Nephron (organoid): ENCODE data around the gene TTC23.

Source experiments
- H3K27ac Mint-ChIP-seq, 3 experiments: 2 replicates each; pipeline ENCODE4 v1.8.0; 2020; ENCODE audit warnings: mixed read lengths in 3 of 3, mild to moderate bottlenecking in 2 of 3, moderate library complexity in 1 of 3
- H3K27me3 Mint-ChIP-seq: 2 replicates; pipeline ENCODE4 v1.8.0; 2021; ENCODE audit warnings: low read depth, mild to moderate bottlenecking, moderate library complexity, mixed read lengths
- H3K36me3 Mint-ChIP-seq: 2 replicates; pipeline ENCODE4 v1.8.0; 2020; ENCODE audit warnings: low read depth, mixed read lengths
- H3K4me1 Mint-ChIP-seq: 2 replicates; pipeline ENCODE4 v1.8.0; 2020; ENCODE audit warnings: mixed read lengths
- H3K4me3 Mint-ChIP-seq, 3 experiments: 2 replicates each; pipeline ENCODE4 v1.8.0; 2020; ENCODE audit warnings: mild to moderate bottlenecking in 3 of 3, mixed read lengths in 3 of 3, moderate library complexity in 2 of 3
- H3K9me3 Mint-ChIP-seq: 2 replicates; pipeline ENCODE4 v1.8.0; 2020; ENCODE audit warnings: mixed read lengths
- TF ChIP-seq, protein P1 (sequence below), 3 experiments: fragments of 200-600 bp; sonication (generic); IDR thresholded peaks; one replicate each; pipeline ENCODE4 v1.5.0; 2021; ENCODE audit warnings: antibody characterized with exemption in 3 of 3; ENCODE audit not compliant: unreplicated experiment in 3 of 3

The TTC23 gene

GRCh38 chr15:99253381-99254090 lies 4.2 kb upstream of the TTC23 start:
- no peaks in the 10 kb centered on the region for H3K27me3 Mint-ChIP-seq
- peaks cover 20% of the 10 kb centered on the region for H3K36me3 Mint-ChIP-seq
- H3K27ac Mint-ChIP-seq: no peak overlapping the region
- peaks cover 18% of the 10 kb centered on the region for H3K4me1 Mint-ChIP-seq
- TF ChIP-seq, protein P1, sequence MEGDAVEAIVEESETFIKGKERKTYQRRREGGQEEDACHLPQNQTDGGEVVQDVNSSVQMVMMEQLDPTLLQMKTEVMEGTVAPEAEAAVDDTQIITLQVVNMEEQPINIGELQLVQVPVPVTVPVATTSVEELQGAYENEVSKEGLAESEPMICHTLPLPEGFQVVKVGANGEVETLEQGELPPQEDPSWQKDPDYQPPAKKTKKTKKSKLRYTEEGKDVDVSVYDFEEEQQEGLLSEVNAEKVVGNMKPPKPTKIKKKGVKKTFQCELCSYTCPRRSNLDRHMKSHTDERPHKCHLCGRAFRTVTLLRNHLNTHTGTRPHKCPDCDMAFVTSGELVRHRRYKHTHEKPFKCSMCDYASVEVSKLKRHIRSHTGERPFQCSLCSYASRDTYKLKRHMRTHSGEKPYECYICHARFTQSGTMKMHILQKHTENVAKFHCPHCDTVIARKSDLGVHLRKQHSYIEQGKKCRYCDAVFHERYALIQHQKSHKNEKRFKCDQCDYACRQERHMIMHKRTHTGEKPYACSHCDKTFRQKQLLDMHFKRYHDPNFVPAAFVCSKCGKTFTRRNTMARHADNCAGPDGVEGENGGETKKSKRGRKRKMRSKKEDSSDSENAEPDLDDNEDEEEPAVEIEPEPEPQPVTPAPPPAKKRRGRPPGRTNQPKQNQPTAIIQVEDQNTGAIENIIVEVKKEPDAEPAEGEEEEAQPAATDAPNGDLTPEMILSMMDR (IDR thresholded peaks at IDR 0.05; ENCODE audit: unreplicated experiment in 3 of 3): no peak
- H3K9me3 Mint-ChIP-seq: no peaks in the 10 kb centered on the region
- H3K4me3 Mint-ChIP-seq: peak overlapping the region; percentile 6 to 14 (median 7)

DNA sequence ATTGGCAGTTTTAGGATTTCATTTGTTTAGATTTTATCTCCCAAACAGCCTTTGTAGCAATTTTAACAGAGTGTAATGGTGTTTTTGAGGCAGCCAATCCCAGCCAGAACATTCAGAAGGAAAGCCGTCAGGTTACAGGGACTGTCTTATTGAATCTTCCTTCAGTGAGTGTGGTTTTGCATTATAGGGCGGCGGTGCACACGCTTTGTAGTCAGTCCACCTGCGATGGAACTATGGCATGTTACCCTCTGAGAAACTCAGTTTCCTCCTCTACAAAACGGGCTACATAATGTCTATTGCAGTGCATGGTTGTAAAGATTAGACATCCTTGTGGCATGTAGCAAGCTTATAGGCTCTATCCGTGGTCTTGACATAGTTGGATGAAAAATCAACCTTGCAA lies 2.9 kb upstream of the TTC23 start:
- TF ChIP-seq, protein P1 (IDR thresholded peaks at IDR 0.05; ENCODE audit: unreplicated experiment in 3 of 3): no peak
- no peaks in the 10 kb centered on the region for H3K9me3 Mint-ChIP-seq
- H3K27ac Mint-ChIP-seq: peak overlapping the region in 1 of 3 experiments; percentile 91
- no peaks in the 10 kb centered on the region for H3K27me3 Mint-ChIP-seq
- H3K4me3 Mint-ChIP-seq: no peak overlapping the region
- H3K4me1 Mint-ChIP-seq: peaks cover 18% of the 10 kb centered on the region
- H3K36me3 Mint-ChIP-seq: peaks cover 11% of the 10 kb centered on the region

- Mint-ChIP-seq H3K4me3 (no peak within 1 kb of the TSS), H3K27me3 (no peaks in the 10 kb centered on the region), H3K27ac (peak within 1 kb of the TSS in 1 of 3 experiments; percentile 98), H3K36me3 (peaks cover 3% of the 10 kb centered on the region), H3K4me1 (peaks cover 18% of the 10 kb centered on the region), H3K9me3 (no peaks in the 10 kb centered on the region)
- TF ChIP-seq, protein P1 (IDR thresholded peaks at IDR 0.05; ENCODE audit: unreplicated experiment in 3 of 3): no peak
Measured at GRCh38 chr15:99250857-99251841, 1.8 kb upstream of the TTC23 start, which contains the start of gene LRRC28. Gene LRRC28, plus strand, starts transcription at chr15:99251481. Its CDS starts 4,477 bp downstream, at chr15:99255958.

- Mint-ChIP-seq H3K27me3 (no peaks in the 10 kb centered on the region), H3K4me1 (peaks cover 18% of the 10 kb centered on the region), H3K4me3 (no peak overlapping the region), H3K9me3 (no peaks in the 10 kb centered on the region), H3K36me3 (no peaks in the 10 kb centered on the region), H3K27ac (peak overlapping the region in 1 of 3 experiments; percentile 98)
- TF ChIP-seq, protein P1 (IDR thresholded peaks at IDR 0.05; ENCODE audit: unreplicated experiment in 3 of 3): no peak
Measured at GRCh38 chr15:99250494-99250856, 1.1 kb upstream of the TTC23 start.

GRCh38 chr15:99250001-99250400 lies 620 bp upstream of the TTC23 start:
- H3K36me3 Mint-ChIP-seq: no peaks in the 10 kb centered on the region
- H3K27me3 Mint-ChIP-seq: no peaks in the 10 kb centered on the region
- H3K4me1 Mint-ChIP-seq: peaks cover 18% of the 10 kb centered on the region
- TF ChIP-seq, protein P1 (IDR thresholded peaks at IDR 0.05; ENCODE audit: unreplicated experiment in 3 of 3): no peak
- H3K27ac Mint-ChIP-seq: no peak overlapping the region
- no peaks in the 10 kb centered on the region for H3K9me3 Mint-ChIP-seq
- H3K4me3 Mint-ChIP-seq: no peak overlapping the region
